HG03064 (cell line): ENCODE measurements around the gene CLIP4.

Source experiments
- ATAC-seq: cut with Tn5 transposase; IDR thresholded peaks from one replicate; pipeline ENCODE4 v1.9.1; 2021; ENCODE audit warnings: low read depth; ENCODE audit not compliant: unreplicated experiment

The CLIP4 gene

GRCh38 chr2:29215739-29216608 lies 100.8 kb downstream of the CLIP4 start:
- ATAC-seq, result no peak

DNA sequence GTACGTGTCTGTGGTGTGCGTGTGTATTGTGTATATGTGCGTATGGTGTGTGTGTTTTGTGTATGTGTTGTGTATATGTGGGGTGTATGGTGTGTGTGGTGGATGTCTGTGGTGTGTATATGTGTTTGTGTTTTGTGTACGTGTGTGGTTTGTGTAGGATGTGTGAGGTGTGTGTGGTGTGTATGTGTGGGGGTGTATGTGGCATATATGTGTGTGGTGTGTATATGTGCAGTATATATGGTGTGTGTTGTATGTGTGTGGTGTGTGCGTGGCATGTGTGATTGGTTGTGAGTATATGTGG lies 101.3 kb downstream of the CLIP4 start:
- ATAC-seq, result no peak

GRCh38 chr2:29218071-29218470 lies 102.9 kb downstream of the CLIP4 start:
- no peak for ATAC-seq

GRCh38 chr2:29218550-29219125 lies 103.4 kb downstream of the CLIP4 start:
- ATAC-seq, result no peak

- ATAC-seq, result no peak
Observed at GRCh38 chr2:29219374-29219773, 104.2 kb downstream of the CLIP4 start.

DNA sequence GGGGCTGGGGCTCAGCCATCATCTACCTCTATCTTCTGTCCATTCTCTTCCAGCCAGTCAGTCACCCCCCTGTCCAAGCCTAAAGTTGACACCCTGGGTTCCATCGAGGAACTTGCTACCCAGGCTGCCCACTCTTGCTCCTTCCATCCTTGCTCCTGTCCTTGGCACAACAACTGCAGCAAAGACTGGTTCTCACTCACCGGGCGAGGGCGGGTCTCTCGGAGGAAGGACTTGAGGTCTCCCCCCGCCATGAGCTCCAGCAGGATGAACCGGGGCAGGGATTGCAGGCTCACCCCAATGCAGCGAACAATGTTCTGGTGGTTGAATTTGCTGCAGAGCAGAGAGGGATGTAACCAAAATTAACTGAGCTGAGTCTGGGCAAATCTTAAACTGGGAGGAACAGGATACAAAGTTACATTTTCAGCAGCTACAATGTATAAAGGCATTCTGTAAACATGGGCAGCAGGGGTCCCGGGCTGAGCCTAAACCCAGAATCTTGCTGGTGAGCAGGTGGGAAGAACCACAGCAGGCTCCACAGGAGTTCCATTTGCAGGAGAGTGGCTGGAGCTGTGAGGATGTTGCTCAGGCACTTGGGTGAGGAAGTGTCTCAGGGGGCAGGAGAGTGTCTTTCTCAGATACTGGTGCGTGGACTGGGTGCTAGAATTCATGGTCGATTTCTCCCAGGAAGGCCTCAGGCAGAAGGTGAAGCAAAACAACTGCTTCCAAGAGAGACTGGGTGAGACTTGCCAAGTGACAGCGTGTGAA lies 105.5 kb downstream of the CLIP4 start:
- no peak for ATAC-seq

GRCh38 chr2:29222381-29223179 lies 107.4 kb downstream of the CLIP4 start:
- no peak for ATAC-seq

GRCh38 chr2:29223257-29223656 lies 108.0 kb downstream of the CLIP4 start:
- ATAC-seq, result no peak

GRCh38 chr2:29223851-29224692 lies 108.9 kb downstream of the CLIP4 start:
- no peak for ATAC-seq

DNA sequence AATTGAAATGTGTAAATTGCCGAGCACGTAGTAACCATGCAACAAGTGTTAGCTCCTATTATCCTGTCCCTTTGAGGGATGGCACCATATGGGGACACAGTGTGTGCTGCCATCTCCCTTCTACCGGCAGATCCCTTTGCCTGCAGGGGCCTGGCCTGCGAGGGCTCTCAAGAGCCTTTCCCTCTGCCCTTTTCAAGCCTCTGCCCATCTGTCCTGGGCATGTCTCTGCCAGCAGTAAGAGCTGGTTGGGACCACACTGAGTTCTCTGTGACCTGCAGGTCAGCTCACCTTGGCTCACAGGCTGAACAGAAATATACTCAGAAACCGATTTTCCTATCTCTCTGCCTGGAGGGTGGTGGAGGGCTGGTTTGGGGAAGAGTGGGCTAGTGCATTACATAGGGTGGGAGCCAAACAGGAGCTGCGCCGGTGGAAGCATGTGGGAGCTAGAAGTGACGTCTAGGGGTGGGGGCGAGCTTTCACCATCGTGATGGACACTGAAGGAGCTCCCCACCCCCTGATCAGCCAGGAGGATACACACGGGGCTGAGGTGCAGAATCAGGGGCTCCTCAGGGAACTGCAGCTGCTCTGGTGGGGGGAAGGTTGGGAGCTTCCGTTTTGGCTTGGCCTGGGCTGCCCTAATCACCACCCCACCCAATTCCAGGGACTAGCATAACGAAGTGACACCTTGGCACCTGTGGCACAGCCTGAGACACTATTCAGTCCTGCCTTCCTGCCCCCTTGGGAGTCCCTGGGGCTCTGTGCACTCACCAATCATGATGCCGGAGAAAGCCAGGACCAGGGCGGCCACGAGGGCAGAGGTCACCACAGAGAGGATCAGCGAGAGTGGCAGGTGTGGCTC lies 109.7 kb downstream of the CLIP4 start:
- no peak for ATAC-seq

DNA sequence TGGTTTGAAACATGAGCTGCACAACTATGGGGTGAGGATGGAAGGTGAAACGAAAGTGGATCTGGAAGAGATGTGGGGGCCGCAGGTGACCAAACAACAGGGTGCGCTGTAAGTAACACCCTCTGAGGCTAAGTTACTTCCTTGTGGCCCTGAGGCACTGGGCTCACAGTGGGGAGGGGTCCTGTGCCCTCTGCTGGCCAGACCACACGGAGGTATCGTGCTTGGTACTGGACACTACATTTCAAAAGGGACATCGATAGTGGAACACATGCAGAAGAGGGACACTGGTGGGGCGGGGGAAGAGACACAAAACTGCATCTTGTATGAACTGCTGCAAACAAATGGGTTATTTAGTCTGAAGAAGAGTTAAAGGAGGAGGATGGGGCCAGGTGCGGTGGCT lies 110.6 kb downstream of the CLIP4 start:
- ATAC-seq, result no peak

GRCh38 chr2:29226375-29226774 lies 111.2 kb downstream of the CLIP4 start:
- ATAC-seq, result no peak

- no peak for ATAC-seq
Observed at GRCh38 chr2:29226808-29227207, 111.6 kb downstream of the CLIP4 start.

DNA sequence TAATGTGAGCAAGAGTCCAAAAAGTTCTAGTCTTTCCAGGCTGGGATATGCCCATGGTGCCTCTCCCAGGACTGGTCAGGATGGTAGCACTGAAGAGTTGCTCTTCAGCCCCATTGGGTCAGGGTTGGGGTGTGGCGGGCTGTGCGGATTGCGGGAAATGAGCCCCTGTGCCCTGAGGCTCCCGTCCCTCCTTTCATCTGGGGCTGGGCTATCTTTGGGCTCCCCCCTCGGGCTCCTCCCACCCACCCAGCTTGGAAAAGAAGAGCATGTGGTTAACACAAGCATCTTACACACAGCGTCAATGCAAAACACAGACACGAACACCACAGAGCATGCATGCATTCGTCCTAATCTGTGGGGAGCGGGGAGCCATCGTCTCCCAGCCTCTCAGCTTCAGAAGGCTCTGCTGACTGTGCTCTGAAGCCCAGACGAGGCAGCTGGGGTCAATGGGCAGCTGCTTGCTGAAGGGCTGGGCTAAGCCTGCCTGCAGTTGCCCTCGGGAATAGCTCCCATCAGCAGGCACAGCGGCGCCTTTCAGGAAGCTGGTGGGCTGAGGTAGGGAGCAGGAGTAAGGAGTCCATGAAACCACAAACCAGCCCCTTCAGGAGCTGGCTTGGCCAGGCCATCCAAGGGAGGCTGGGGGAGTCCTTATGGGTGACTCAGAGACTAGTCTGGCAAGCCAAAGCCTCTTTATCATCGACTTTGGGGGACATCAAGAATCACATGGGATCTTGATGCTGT lies 112.9 kb downstream of the CLIP4 start:
- no peak for ATAC-seq

- ATAC-seq, result no peak
Observed at GRCh38 chr2:29228947-29229346, 113.7 kb downstream of the CLIP4 start.

DNA sequence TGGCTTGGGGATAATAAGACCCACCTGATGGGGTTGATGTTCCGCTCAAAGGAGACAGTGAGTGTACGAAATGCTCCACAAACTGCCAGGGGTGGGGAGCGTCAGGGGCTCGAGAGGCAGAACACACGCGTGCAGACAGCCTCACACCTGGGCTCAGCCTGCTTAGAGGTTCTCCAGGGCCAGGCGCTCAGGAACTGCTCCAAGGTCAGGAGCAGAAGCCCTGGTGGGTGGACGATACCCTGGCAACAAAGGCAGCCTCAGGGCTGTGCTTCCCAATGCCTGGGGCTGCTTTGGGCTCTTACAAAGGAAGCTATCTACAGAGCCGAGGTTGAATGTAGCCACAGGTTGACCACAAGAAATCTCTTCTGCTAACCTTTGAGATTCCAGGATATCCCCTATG lies 114.4 kb downstream of the CLIP4 start:
- no peak for ATAC-seq

DNA sequence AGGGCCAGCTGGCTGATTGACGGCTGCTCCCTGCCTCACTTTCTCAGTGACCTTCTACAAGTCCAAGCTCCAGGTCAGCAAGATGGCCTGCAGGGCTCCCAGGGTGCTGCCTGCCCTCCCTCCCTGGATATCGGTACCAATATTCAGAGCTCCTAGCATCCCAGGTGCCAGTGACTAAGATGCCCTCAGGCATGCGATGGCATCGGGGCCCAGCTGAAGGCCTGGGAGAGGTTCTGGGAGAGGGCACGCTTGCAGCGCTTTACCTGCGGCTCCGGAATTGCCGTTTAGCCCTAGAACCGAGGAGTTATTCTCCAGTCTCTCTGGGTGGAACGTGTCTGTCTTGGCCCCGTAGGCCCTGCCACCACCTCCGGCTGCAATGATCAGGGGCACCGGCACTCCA lies 116.8 kb downstream of the CLIP4 start:
- no peak for ATAC-seq

- no peak for ATAC-seq
Observed at GRCh38 chr2:29233428-29233827, 118.2 kb downstream of the CLIP4 start.
